ENCODE measurements around the gene A4GALT. TPM values are rescaled to one million over a fixed set of nuclear protein-coding genes. Genes with fewer than 3 reads are reported as not detected.
"Not testable (repeated sequence)": the region's sequence is repeated elsewhere in the genome, so short reads cannot be mapped to it uniquely, and the experiment has no call there.

Gene A4GALT
- total RNA-seq, 5 donors from 2014 or later (not counting 1 experiment from before 2014, with no cell fraction given), result 0.26 to 0.60 (median 0.46) TPM; not detected in 2

DNA sequence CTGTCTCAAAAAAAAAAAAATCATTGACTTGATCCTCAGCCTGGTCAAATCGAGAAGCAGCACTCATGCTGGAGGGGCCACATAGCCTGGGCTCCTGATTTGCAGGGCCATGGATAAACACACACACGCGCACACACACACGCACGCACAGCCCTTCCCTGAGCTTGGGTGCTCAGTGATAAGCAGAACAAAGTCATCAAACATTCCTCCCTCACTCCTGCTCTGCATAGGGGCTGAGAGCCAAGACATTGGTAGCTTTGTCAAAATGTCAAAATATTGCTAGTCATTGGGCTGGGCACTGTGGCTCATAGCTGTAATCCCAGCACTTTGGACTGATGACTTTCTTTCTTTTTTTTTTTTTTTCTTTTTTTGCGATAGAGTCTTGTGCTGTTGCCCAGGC, 34.0 kb upstream of the A4GALT start:
- no peaks in the 10 kb centered on the region for H3K4me1 Mint-ChIP-seq
- no peak overlapping the region for H3K4me3 ChIP-seq (ENCODE audit: control insufficient read depth in 1 of 2, extremely low read depth in 1 of 2, low read length in 1 of 2)
- no peak overlapping the region for H3K27ac ChIP-seq (ENCODE audit: low read length)
- H3K4me3 Mint-ChIP-seq, result no peak overlapping the region
- H3K36me3 Mint-ChIP-seq, result no peaks in the 10 kb centered on the region
- peaks cover 8 to 9% of the 10 kb centered on the region in 2 donors for H3K27me3 Mint-ChIP-seq
- CTCF ChIA-PET, result no interaction called here
- no peaks in the 10 kb centered on the region for H3K9me3 ChIP-seq
- POLR2A ChIA-PET, result no interaction called here
- DNase-seq (no peak), ATAC-seq (replicated peaks in 1 of 4) (no peak)
- no peaks in the 10 kb centered on the region for H3K4me1 ChIP-seq (ENCODE audit: control insufficient read depth in 1 of 2, extremely low read depth in 1 of 2, insufficient read depth in 2 of 2, low read length in 2 of 2)
- peaks cover 0 to 21% of the 10 kb centered on the region in 2 experiments for H3K27me3 ChIP-seq (replicated peaks in 1 of 2; ENCODE audit: control insufficient read depth in 2 of 2, extremely low read depth in 1 of 2, insufficient read depth in 2 of 2, low read length in 1 of 2)
- no peaks in the 10 kb centered on the region for H3K9me3 Mint-ChIP-seq
- 85% methylated on average over 5 of the region's 6 CpGs for WGBS (ENCODE audit: insufficient coverage)
- H3K36me3 ChIP-seq (ENCODE audit: control insufficient read depth in 2 of 2, extremely low read depth in 1 of 2, insufficient read depth in 1 of 2, low read length in 1 of 2), result no peaks in the 10 kb centered on the region
- no peak overlapping the region for H3K27ac Mint-ChIP-seq

DNA sequence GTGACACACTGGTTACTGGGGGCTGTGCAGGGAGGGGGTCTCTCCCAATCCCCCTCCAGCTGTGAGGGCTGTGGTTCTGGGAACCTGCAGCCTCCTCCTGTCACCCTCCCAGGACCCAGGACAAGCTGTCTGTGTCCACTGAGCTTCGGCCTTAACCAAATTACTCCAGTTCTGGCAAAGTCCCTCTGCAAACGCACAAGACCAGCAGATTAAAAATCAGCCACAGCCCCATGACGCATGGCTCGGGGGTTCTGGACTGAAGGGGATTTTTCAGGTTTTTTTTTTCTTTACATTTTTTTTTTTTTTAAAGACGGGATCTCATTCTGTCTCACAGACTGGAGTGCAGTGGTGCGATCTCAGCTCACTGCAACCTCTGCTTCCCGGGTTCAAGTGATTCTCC, 32.2 kb upstream of the A4GALT start:
- peaks cover 0 to 18% of the 10 kb centered on the region in 2 experiments for H3K27me3 ChIP-seq (replicated peaks in 1 of 2; ENCODE audit: control insufficient read depth in 2 of 2, extremely low read depth in 1 of 2, insufficient read depth in 2 of 2, low read length in 1 of 2)
- Mint-ChIP-seq H3K4me1 (no peaks in the 10 kb centered on the region), H3K4me3 (no peak overlapping the region), H3K9me3 (no peaks in the 10 kb centered on the region), H3K36me3 (no peaks in the 10 kb centered on the region), H3K27ac (no peak overlapping the region), H3K27me3 (peaks cover 3 to 6% of the 10 kb centered on the region in 2 donors)
- DNase-seq (no peak), ATAC-seq (replicated peaks in 1 of 4) (no peak)
- POLR2A ChIA-PET, result no interaction called here
- H3K9me3 ChIP-seq, result no peaks in the 10 kb centered on the region
- no peaks in the 10 kb centered on the region for H3K4me1 ChIP-seq (ENCODE audit: control insufficient read depth in 1 of 2, extremely low read depth in 1 of 2, insufficient read depth in 2 of 2, low read length in 2 of 2)
- no CpG with 5 or more reads among the region's 7 CpGs for WGBS (ENCODE audit: insufficient coverage)
- CTCF ChIA-PET, result no interaction called here
- no peak overlapping the region for H3K4me3 ChIP-seq (ENCODE audit: control insufficient read depth in 1 of 2, extremely low read depth in 1 of 2, low read length in 1 of 2)
- H3K36me3 ChIP-seq (ENCODE audit: control insufficient read depth in 2 of 2, extremely low read depth in 1 of 2, insufficient read depth in 1 of 2, low read length in 1 of 2), result no peaks in the 10 kb centered on the region
- no peak overlapping the region for H3K27ac ChIP-seq (ENCODE audit: low read length)

DNA sequence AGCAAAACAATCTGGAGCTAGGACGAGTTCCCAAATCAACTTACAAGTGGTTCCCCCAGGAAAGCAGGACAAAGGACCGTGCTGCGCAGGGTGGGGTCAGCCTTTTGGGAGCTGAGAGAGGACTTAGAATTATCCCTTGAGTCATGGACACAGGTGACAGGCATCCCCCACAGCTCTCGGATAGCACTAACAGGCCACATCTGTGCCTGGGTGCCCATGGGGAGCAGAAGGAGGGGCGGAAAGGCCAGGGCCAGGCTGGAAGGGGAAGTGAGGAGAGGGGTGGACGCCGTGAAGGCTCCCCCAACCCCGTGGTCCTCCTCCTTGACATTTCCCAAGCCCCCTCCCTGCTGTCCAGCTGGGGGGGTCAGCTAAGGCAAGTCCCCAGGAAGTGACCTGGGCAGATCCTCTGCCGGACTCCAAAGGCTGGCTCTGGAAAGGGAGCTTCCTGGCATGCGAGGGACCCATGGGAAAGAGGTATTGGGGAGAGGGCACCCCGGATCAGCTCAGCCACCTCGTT, 31.6 kb upstream of the A4GALT start:
- CTCF ChIA-PET, result no interaction called here
- DNase-seq (no peak), ATAC-seq (replicated peaks in 1 of 4) (no peak)
- no peaks in the 10 kb centered on the region for H3K4me1 Mint-ChIP-seq
- Histone ChIP-seq H3K4me1 (ENCODE audit: control insufficient read depth in 1 of 2, extremely low read depth in 1 of 2, insufficient read depth in 2 of 2, low read length in 2 of 2) (no peaks in the 10 kb centered on the region), H3K36me3 (ENCODE audit: control insufficient read depth in 2 of 2, extremely low read depth in 1 of 2, insufficient read depth in 1 of 2, low read length in 1 of 2) (no peaks in the 10 kb centered on the region), H3K27me3 (replicated peaks in 1 of 2; ENCODE audit: control insufficient read depth in 2 of 2, extremely low read depth in 1 of 2, insufficient read depth in 2 of 2, low read length in 1 of 2) (peaks cover 0 to 15% of the 10 kb centered on the region in 2 experiments), H3K4me3 (ENCODE audit: control insufficient read depth in 1 of 2, extremely low read depth in 1 of 2, low read length in 1 of 2) (no peak overlapping the region), H3K9me3 (no peaks in the 10 kb centered on the region), H3K27ac (ENCODE audit: low read length) (no peak overlapping the region)
- peaks cover 0 to 5% of the 10 kb centered on the region in 2 donors for H3K27me3 Mint-ChIP-seq
- WGBS (ENCODE audit: insufficient coverage), result 79% methylated on average over 4 of the region's 12 CpGs
- no peaks in the 10 kb centered on the region for H3K36me3 Mint-ChIP-seq
- no peak overlapping the region for H3K4me3 Mint-ChIP-seq
- no peaks in the 10 kb centered on the region for H3K9me3 Mint-ChIP-seq
- POLR2A ChIA-PET, result no interaction called here
- no peak overlapping the region for H3K27ac Mint-ChIP-seq

DNA sequence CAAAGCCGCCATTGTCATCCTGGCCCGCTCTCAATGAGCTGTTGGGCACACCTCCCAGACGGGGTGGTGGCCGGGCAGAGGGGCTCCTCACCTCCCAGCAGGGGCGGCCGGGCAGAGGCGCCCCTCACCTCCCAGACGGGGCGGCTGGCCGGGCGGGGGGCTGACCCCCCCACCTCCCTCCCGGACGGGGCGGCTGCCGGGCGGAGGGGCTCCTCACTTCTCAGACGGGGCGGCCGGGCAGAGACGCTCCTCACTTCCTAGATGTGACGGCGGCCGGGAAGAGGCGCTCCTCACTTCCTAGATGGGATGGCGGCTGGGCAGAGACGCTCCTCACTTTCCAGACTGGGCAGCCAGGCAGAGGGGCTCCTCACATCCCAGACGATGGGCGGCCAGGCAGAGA, 29.8 kb upstream of the A4GALT start:
- H3K4me1 Mint-ChIP-seq; H3K4me3 Mint-ChIP-seq; DNase-seq; POLR2A ChIA-PET; H3K27ac ChIP-seq (ENCODE audit: low read length); H3K27me3 Mint-ChIP-seq; H3K36me3 Mint-ChIP-seq; CTCF ChIA-PET; H3K4me3 ChIP-seq (ENCODE audit: control insufficient read depth in 1 of 2, extremely low read depth in 1 of 2, low read length in 1 of 2); H3K27ac Mint-ChIP-seq; H3K9me3 Mint-ChIP-seq; ATAC-seq (replicated peaks in 1 of 4); H3K4me1 ChIP-seq (ENCODE audit: control insufficient read depth in 1 of 2, extremely low read depth in 1 of 2, insufficient read depth in 2 of 2, low read length in 2 of 2); H3K9me3 ChIP-seq; H3K36me3 ChIP-seq (ENCODE audit: control insufficient read depth in 2 of 2, extremely low read depth in 1 of 2, insufficient read depth in 1 of 2, low read length in 1 of 2): not testable (repeated sequence)
- WGBS (ENCODE audit: insufficient coverage), result no CpG with 5 or more reads among the region's 28 CpGs
- H3K27me3 ChIP-seq (replicated peaks in 1 of 2; ENCODE audit: control insufficient read depth in 2 of 2, extremely low read depth in 1 of 2, insufficient read depth in 2 of 2, low read length in 1 of 2), result peaks cover 0 to 15% of the 10 kb centered on the region in 2 experiments

DNA sequence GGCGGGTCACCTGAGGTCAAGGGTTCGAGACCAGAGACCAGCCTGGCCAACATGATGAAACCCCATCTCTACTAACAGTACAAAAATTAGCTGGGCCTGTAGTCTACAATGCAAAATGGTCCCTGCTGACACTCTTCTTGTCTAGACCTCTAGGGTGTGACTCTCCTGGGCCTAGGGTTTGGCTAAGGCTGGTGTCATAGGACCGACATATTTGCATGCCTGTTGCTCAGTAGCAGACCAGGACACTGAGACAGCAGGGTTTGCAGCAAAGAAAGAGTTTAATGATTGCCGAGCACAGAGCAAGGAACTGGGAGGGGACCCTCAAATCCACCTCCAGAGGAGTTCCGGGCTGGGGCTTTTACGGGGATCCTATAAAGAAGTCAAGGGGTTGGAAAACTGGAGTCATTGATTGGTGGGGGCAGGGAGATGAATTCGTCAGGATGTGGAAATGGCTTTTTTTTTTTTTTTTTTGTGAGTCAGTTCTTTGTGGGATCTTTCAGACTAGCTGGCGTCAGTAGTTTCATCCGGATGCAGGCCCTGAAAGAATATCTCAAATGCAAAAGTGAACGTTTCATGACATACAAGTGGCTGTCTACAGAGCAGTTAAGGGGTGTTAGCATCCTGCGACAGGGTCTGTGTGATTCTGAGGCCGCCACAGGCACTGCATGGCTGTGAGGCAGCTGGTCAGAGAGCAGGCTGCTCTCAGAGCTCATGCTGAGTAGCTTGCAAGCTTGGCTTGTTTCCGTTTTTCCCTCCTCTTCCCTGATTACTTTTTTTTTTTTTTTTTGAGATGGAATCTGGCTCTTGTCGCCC, 27.2 kb upstream of the A4GALT start:
- Histone ChIP-seq H3K4me3 (ENCODE audit: control insufficient read depth in 1 of 2, extremely low read depth in 1 of 2, low read length in 1 of 2) (no peak overlapping the region), H3K36me3 (ENCODE audit: control insufficient read depth in 2 of 2, extremely low read depth in 1 of 2, insufficient read depth in 1 of 2, low read length in 1 of 2) (no peaks in the 10 kb centered on the region), H3K9me3 (no peaks in the 10 kb centered on the region), H3K27me3 (replicated peaks in 1 of 2; ENCODE audit: control insufficient read depth in 2 of 2, extremely low read depth in 1 of 2, insufficient read depth in 2 of 2, low read length in 1 of 2) (peaks cover 0 to 34% of the 10 kb centered on the region in 2 experiments), H3K27ac (ENCODE audit: low read length) (no peak overlapping the region), H3K4me1 (ENCODE audit: control insufficient read depth in 1 of 2, extremely low read depth in 1 of 2, insufficient read depth in 2 of 2, low read length in 2 of 2) (no peaks in the 10 kb centered on the region)
- H3K36me3 Mint-ChIP-seq, result no peaks in the 10 kb centered on the region
- H3K4me3 Mint-ChIP-seq, result no peak overlapping the region
- ChIA-PET POLR2A (interaction anchor here in 1 of 2 donors (0.6 kb wide), 1 partner anchor 598 kb away, joined by 7 read pairs; no protein-coding TSS in a partner anchor), CTCF (no interaction called here)
- ATAC-seq (replicated peaks in 1 of 4) (no peak), DNase-seq (no peak)
- H3K9me3 Mint-ChIP-seq, result no peaks in the 10 kb centered on the region
- WGBS (ENCODE audit: insufficient coverage), result 72% methylated on average over 10 of the region's 14 CpGs
- no peak overlapping the region for H3K27ac Mint-ChIP-seq
- H3K27me3 Mint-ChIP-seq, result peaks cover 0 to 5% of the 10 kb centered on the region in 2 donors
- no peaks in the 10 kb centered on the region for H3K4me1 Mint-ChIP-seq

DNA sequence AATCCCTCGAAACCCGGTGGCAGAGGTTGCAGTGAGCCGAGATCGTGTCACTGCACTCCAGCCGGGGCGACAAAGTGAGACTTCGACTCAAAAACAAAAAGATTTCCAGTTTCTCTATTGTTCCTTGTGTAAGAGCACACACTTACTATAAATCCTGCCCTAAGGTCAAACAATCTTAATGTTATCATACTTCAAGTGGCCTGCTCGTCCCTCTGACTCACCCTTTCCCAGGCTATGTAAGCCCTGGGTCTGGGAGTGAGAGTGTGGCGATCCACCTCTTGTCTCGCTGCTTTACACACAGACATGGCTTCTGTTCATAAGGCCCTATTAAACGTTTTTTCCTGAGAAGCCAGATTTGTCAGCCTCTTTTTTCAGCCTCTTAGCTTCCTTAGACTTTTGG, 24.4 kb upstream of the A4GALT start:
- DNase-seq, result no peak
- Mint-ChIP-seq H3K27me3 (peaks cover 0 to 9% of the 10 kb centered on the region in 2 donors), H3K4me1 (no peaks in the 10 kb centered on the region), H3K27ac (no peak overlapping the region), H3K36me3 (no peaks in the 10 kb centered on the region), H3K4me3 (no peak overlapping the region), H3K9me3 (no peaks in the 10 kb centered on the region)
- Histone ChIP-seq H3K9me3 (no peaks in the 10 kb centered on the region), H3K27me3 (replicated peaks in 1 of 2; ENCODE audit: control insufficient read depth in 2 of 2, extremely low read depth in 1 of 2, insufficient read depth in 2 of 2, low read length in 1 of 2) (peaks cover 0 to 32% of the 10 kb centered on the region in 2 experiments), H3K4me3 (ENCODE audit: control insufficient read depth in 1 of 2, extremely low read depth in 1 of 2, low read length in 1 of 2) (no peak overlapping the region), H3K36me3 (ENCODE audit: control insufficient read depth in 2 of 2, extremely low read depth in 1 of 2, insufficient read depth in 1 of 2, low read length in 1 of 2) (no peaks in the 10 kb centered on the region), H3K4me1 (ENCODE audit: control insufficient read depth in 1 of 2, extremely low read depth in 1 of 2, insufficient read depth in 2 of 2, low read length in 2 of 2) (no peaks in the 10 kb centered on the region), H3K27ac (ENCODE audit: low read length) (no peak overlapping the region)
- ChIA-PET POLR2A (no interaction called here), CTCF (no interaction called here)
- ATAC-seq (replicated peaks in 1 of 4), result no peak
- WGBS (ENCODE audit: insufficient coverage), result 85% methylated on average over 10 of the region's 11 CpGs

Data from T-cell (primary cell).